GM20431 (cell line): Measurements from ENCODE around the gene HTR3B.

Experiments
- in situ Hi-C: fragments of 300-500 bp; cut with MseI, MboI; formaldehyde crosslinking; loops from one replicate; pipeline ENCODE4 v1.15.0; 2020; ENCODE audit warnings: low sequenced_read_pairs; ENCODE audit not compliant: unreplicated experiment

Gene HTR3B

GRCh38 chr11:113985906-113986305 is 81.3 kb downstream of the HTR3B start:
- in situ Hi-C loops, result loop anchor here (25.0 kb wide), 1 partner anchor 276 kb away; no protein-coding TSS in a partner anchor

GRCh38 chr11:113986351-113987140 is 82.0 kb downstream of the HTR3B start:
- in situ Hi-C loops, result loop anchor here (25.0 kb wide), 1 partner anchor 276 kb away; no protein-coding TSS in a partner anchor

- in situ Hi-C loops, result loop anchor here (25.0 kb wide), 1 partner anchor 273 kb away; no protein-coding TSS in a partner anchor
Observed at GRCh38 chr11:113989381-113989780, 84.8 kb downstream of the HTR3B start.

- in situ Hi-C loops, result loop anchor here (25.0 kb wide), 1 partner anchor 272 kb away; no protein-coding TSS in a partner anchor
Observed at GRCh38 chr11:113989916-113990315, 85.3 kb downstream of the HTR3B start.

GRCh38 chr11:113991170-113991569 is 86.6 kb downstream of the HTR3B start:
- in situ Hi-C loops, result loop anchor here (25.0 kb wide), 1 partner anchor 271 kb away; no protein-coding TSS in a partner anchor

GRCh38 chr11:113991718-113992458 is 87.3 kb downstream of the HTR3B start:
- in situ Hi-C loops, result loop anchor here (25.0 kb wide), 1 partner anchor 270 kb away; no protein-coding TSS in a partner anchor

GRCh38 chr11:113992459-113993110 is 88.0 kb downstream of the HTR3B start:
- in situ Hi-C loops, result loop anchor here (25.0 kb wide), 1 partner anchor 270 kb away; no protein-coding TSS in a partner anchor

- in situ Hi-C loops, result loop anchor here (25.0 kb wide), 1 partner anchor 268 kb away; no protein-coding TSS in a partner anchor
Observed at GRCh38 chr11:113994077-113994954, 89.7 kb downstream of the HTR3B start.
